Smooth muscle cell (in vitro differentiated cells): ENCODE results near the gene HTT-AS. TPM values are rescaled to one million over a fixed set of nuclear protein-coding genes. Genes with fewer than 3 reads are reported as not detected.

Experiments used
- DNase-seq: peaks from one replicate; lab custom pipeline; 2025; ENCODE audit not compliant: unreplicated experiment; lab: John Stamatoyannopoulos, UW
- H2AFZ ChIP-seq: fragments of 200-600 bp; sonication (generic); 2 replicates; pipeline ENCODE4 v1.6.0; 2016; ENCODE audit warnings: antibody characterized with exemption, low read depth, mild to moderate bottlenecking
- H3F3A ChIP-seq: fragments of 200-600 bp; sonication (generic); 2 replicates; pipeline ENCODE4 v1.6.0; 2017; ENCODE audit warnings: antibody characterized with exemption, low read depth
- H3K27ac ChIP-seq: fragments of 200-600 bp; sonication (generic); 2 replicates; pipeline ENCODE4 v1.5.1; 2016; ENCODE audit warnings: low read depth, mild to moderate bottlenecking
- H3K27me3 ChIP-seq: fragments of 200-600 bp; sonication (generic); 2 replicates; pipeline ENCODE4 v1.6.1; 2016; ENCODE audit warnings: low read depth, mild to moderate bottlenecking
- H3K36me3 ChIP-seq: fragments of 200-600 bp; sonication (generic); 2 replicates; pipeline ENCODE4 v1.5.1; 2016; ENCODE audit warnings: low read depth
- H3K4me1 ChIP-seq: fragments of 200-600 bp; sonication (generic); 2 replicates; pipeline ENCODE4 v1.5.1; 2016; ENCODE audit warnings: low read depth
- H3K4me2 ChIP-seq: fragments of 200-600 bp; sonication (generic); 2 replicates; pipeline ENCODE4 v1.6.0; 2016; ENCODE audit warnings: mild to moderate bottlenecking
- H3K4me3 ChIP-seq: fragments of 200-600 bp; sonication (generic); 2 replicates; pipeline ENCODE4 v1.5.1; 2016; ENCODE audit warnings: mild to moderate bottlenecking
- H3K79me2 ChIP-seq: fragments of 200-600 bp; sonication (generic); 2 replicates; pipeline ENCODE4 v1.6.0; 2016; ENCODE audit warnings: low read depth, mild to moderate bottlenecking
- H3K9ac ChIP-seq: fragments of 200-600 bp; sonication (generic); 2 replicates; pipeline ENCODE4 v1.6.0; 2016; ENCODE audit warnings: low read depth
- H3K9me3 ChIP-seq: fragments of 200-600 bp; sonication (generic); replicated peaks from 2 replicates; pipeline ENCODE4 v1.5.1; 2016; ENCODE audit warnings: low read depth
- H4K20me1 ChIP-seq: fragments of 200-600 bp; sonication (generic); 2 replicates; pipeline ENCODE4 v1.6.0; 2016; ENCODE audit warnings: low read depth
- WGBS: methylation state at CpG from one replicate; pipeline ENCODE4 v1.1.7; 2016; ENCODE audit warnings: low lambda C conversion rate; 5-methylcytosine and 5-hydroxymethylcytosine counted together
- polyA plus RNA-seq: library from polyadenylated mRNA; unstranded; fragments of >200 nt; fragmentation: Nextera tagmentation; extraction: Ambion mirVana; gene quantifications from 2 replicates; pipeline ENCODE4 v1.2.1, GENCODE V29; 2016
- total RNA-seq: library from RNA; depleted of rRNA; stranded (reverse); fragments of >200 nt; gene quantifications from 2 replicates; pipeline ENCODE4 v1.2.3, GENCODE V29; 2014
- TF ChIP-seq, protein P1 (sequence below): fragments of 200-600 bp; sonication (generic); IDR thresholded peaks from 2 replicates; pipeline ENCODE4 v1.5.1; 2017; ENCODE audit warnings: borderline replicate concordance, mild to moderate bottlenecking, antibody characterized with exemption; ENCODE audit not compliant: insufficient read depth, poor library complexity, severe bottlenecking

The HTT-AS gene
- total and polyA plus RNA-seq, 2 experiments from 2014 or later, result not detected

DNA sequence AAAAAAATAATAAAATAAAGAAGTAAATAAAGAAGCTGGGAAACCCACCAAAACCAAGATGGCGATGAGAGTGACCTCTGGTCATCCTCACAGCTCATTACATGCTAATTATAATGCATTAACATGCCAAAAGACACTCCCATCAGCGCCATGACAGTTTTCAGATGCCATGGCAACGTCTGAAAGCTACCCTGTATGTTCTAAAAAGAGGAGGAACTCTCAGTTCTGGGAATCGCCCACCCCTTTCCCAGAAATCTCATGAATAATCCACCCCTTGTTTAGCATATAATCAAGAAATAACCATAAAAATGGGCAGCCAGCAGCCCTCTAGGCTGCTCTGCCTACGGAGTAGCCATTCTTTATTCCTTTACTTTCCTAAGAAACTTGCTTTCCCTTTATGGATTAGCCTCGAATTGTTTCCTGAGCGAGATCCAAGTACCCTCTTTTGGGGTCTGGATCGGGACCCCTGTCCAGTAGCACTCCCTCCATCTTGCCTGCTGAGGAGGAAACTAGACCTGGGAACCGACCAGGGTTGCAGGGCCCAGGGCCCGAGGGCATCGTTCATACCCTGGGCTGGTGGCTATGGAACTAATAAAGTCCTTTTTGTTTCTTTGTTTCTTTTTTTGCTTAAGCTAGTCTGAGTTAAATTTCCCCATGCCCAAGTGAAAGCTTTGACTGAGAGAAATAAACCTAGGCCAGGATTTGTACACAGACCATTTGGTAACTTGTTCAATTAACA is 30.9 kb downstream of the HTT-AS start:
- Histone ChIP-seq H2AFZ (no peak overlapping the region), H3K4me3 (no peak overlapping the region), H3K36me3 (no peaks in the 10 kb centered on the region), H3K79me2 (no peaks in the 10 kb centered on the region), H3K9ac (no peak overlapping the region), H3K27ac (no peak overlapping the region), H3K4me1 (no peaks in the 10 kb centered on the region), H3K9me3 (no peaks in the 10 kb centered on the region), H4K20me1 (no peaks in the 10 kb centered on the region), H3F3A (no peaks in the 10 kb centered on the region), H3K27me3 (peaks cover 4% of the 10 kb centered on the region), H3K4me2 (no peak overlapping the region)
- DNase-seq, result no peak
- TF ChIP-seq, protein P1, sequence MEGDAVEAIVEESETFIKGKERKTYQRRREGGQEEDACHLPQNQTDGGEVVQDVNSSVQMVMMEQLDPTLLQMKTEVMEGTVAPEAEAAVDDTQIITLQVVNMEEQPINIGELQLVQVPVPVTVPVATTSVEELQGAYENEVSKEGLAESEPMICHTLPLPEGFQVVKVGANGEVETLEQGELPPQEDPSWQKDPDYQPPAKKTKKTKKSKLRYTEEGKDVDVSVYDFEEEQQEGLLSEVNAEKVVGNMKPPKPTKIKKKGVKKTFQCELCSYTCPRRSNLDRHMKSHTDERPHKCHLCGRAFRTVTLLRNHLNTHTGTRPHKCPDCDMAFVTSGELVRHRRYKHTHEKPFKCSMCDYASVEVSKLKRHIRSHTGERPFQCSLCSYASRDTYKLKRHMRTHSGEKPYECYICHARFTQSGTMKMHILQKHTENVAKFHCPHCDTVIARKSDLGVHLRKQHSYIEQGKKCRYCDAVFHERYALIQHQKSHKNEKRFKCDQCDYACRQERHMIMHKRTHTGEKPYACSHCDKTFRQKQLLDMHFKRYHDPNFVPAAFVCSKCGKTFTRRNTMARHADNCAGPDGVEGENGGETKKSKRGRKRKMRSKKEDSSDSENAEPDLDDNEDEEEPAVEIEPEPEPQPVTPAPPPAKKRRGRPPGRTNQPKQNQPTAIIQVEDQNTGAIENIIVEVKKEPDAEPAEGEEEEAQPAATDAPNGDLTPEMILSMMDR, result no peak
- WGBS, result 90% methylated on average over 11 of the region's 11 CpGs

DNA sequence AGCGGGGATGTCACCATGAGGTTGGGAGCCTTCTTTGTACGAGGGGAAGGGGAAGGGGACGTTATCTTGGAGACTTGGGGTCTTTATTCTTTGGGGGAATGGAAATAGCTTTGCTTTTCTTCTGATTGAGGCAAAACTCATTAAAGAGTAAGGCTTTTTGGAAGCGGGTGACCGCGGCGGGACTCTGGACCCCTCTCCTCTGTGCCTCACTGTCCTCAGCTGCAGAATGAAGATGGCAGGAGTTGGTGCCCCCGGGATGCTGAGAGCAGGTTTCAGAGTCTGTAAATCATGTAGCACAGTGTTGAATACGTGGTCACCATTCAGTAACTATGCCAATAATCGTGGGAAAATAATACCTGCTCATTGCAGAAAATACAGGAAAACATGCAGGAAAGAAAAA is 32.1 kb downstream of the HTT-AS start:
- Histone ChIP-seq H3K4me1 (no peaks in the 10 kb centered on the region), H3K4me3 (no peak overlapping the region), H3K36me3 (no peaks in the 10 kb centered on the region), H3K9ac (no peak overlapping the region), H3K27ac (no peak overlapping the region), H4K20me1 (no peaks in the 10 kb centered on the region), H3K4me2 (no peak overlapping the region), H3K27me3 (peaks cover 4% of the 10 kb centered on the region), H3F3A (no peaks in the 10 kb centered on the region), H2AFZ (no peak overlapping the region), H3K79me2 (no peaks in the 10 kb centered on the region), H3K9me3 (no peaks in the 10 kb centered on the region)
- WGBS, result 88% methylated on average over 10 of the region's 10 CpGs
- TF ChIP-seq, protein P1, result no peak
- no peak for DNase-seq

DNA sequence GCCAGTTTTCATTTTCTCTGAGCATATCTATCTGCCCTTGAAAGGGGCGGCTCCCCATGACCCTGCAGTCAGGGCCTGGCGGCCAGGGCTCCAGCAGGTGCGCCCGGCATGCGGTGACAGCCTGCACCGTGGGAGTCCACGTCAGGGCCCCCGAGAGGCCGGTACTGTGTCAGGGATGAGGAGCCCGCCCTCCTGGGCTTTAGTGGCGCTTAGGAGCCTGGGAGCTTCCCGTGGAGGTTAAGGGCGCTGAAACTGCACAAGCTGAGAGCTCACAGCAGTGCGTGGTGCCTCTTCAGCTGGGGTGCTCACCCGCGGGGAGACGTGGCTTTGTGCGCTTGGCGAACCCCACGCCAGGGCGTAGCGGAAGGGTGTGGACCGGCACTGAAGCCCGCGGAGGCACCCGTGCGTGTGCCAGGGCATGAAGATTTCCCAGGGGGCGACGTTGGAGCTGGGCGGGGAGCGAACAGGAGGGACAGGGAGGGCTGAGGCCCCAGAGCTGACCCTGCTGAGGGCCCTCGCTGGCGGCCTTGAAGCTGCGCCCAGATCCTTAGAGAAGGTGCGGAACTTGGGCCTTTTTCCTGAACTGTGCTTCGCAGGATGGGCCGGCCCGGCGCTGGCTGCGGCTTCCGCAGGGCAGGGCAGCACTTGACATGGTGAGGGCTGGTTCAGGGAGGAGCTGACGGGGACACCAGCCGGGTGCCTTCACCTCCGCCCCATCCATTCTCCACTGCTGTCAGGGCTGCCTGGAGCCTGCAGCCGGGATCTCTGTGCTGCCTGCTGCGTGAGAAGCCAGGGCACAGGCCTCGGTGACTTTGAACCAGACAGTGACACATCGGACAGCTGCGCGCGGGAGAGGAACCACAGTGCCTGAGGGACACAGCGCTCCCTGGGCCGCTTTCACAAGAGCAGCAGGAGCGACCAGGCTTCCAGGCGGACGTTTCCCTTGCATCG is 32.9 kb downstream of the HTT-AS start:
- DNase-seq, result no peak
- H3K9ac ChIP-seq, result no peak overlapping the region
- peaks cover 4% of the 10 kb centered on the region for H3K27me3 ChIP-seq
- no peaks in the 10 kb centered on the region for H3K4me1 ChIP-seq
- TF ChIP-seq, protein P1, result no peak
- no peak overlapping the region for H3K4me2 ChIP-seq
- no peaks in the 10 kb centered on the region for H3F3A ChIP-seq
- H3K36me3 ChIP-seq, result no peaks in the 10 kb centered on the region
- no peaks in the 10 kb centered on the region for H4K20me1 ChIP-seq
- no peak overlapping the region for H3K4me3 ChIP-seq
- H3K27ac ChIP-seq, result no peak overlapping the region
- H3K9me3 ChIP-seq, result no peaks in the 10 kb centered on the region
- 81% methylated on average over 56 of the region's 57 CpGs for WGBS
- H2AFZ ChIP-seq, result no peak overlapping the region
- H3K79me2 ChIP-seq, result no peaks in the 10 kb centered on the region
